Non-pigmented ciliary epithelial cell (primary cell): ENCODE results near the gene C1QTNF9B.
"Not testable (repeated sequence)": the region's sequence is repeated elsewhere in the genome, so short reads cannot be mapped to it uniquely, and the experiment has no call there.

Experiments used
- DNase-seq: peaks from one replicate; pipeline ENCODE4 v3.0.0-alpha.2; 2010; ENCODE audit warnings: low read depth

C1QTNF9B gene

GRCh38 chr13:23893791-23894190 lies 3.5 kb downstream of the C1QTNF9B start:
- DNase-seq = not testable (repeated sequence)

- DNase-seq = no peak
These were observed 7.4 kb downstream of the C1QTNF9B start for GRCh38 chr13:23889615-23890607.

- peak; percentile 82 for DNase-seq
These were observed 8.4 kb downstream of the C1QTNF9B start, which contains the start of gene MIPEP for GRCh38 chr13:23888658-23889614. Gene MIPEP (minus strand): TSS chr13:23889400. CDS start chr13:23889320, 80 bp downstream.

- not testable (repeated sequence) for DNase-seq
These were observed 12.9 kb downstream of the C1QTNF9B start for GRCh38 chr13:23884361-23884760.

- DNase-seq = no peak
These were observed 14.0 kb downstream of the C1QTNF9B start for GRCh38 chr13:23883255-23883654.

- not testable (repeated sequence) for DNase-seq
These were observed 15.9 kb downstream of the C1QTNF9B start for GRCh38 chr13:23881402-23881800.

- not testable (repeated sequence) for DNase-seq
These were observed 16.6 kb downstream of the C1QTNF9B start for GRCh38 chr13:23880493-23881401.

GRCh38 chr13:23877286-23877685 lies 20.0 kb downstream of the C1QTNF9B start:
- DNase-seq = no peak

- no peak for DNase-seq
These were observed 21.0 kb downstream of the C1QTNF9B start for GRCh38 chr13:23876265-23876664.

- DNase-seq = no peak
These were observed 25.6 kb downstream of the C1QTNF9B start for GRCh38 chr13:23871616-23872220.

- no peak for DNase-seq
These were observed 26.8 kb downstream of the C1QTNF9B start for GRCh38 chr13:23870356-23871140.

- peak; percentile 60 for DNase-seq
These were observed 28.8 kb downstream of the C1QTNF9B start for GRCh38 chr13:23868521-23868920.

GRCh38 chr13:23867027-23867491 lies 30.2 kb downstream of the C1QTNF9B start:
- peak; percentile 64 for DNase-seq

GRCh38 chr13:23866420-23867026 lies 30.8 kb downstream of the C1QTNF9B start:
- no peak for DNase-seq

- DNase-seq = no peak
These were observed 31.4 kb downstream of the C1QTNF9B start for GRCh38 chr13:23865906-23866305.

GRCh38 chr13:23865026-23865425 lies 32.3 kb downstream of the C1QTNF9B start:
- no peak for DNase-seq

GRCh38 chr13:23861310-23861709 lies 36.0 kb downstream of the C1QTNF9B start:
- no peak for DNase-seq

- no peak for DNase-seq
These were observed 37.4 kb downstream of the C1QTNF9B start for GRCh38 chr13:23859904-23860303.

GRCh38 chr13:23859455-23859854 lies 37.8 kb downstream of the C1QTNF9B start:
- no peak for DNase-seq
